ENCODE measurements around the gene IER5L. TPM values are rescaled to one million over a fixed set of nuclear protein-coding genes. Genes with fewer than 3 reads are reported as not detected.

The IER5L gene
- total and polyA plus RNA-seq, 2 of the 8 experiments (the other 6 are each of a cell fraction or from before 2014, with no cell fraction given) = 0.65 to 1.0 TPM

- TF ChIP-seq CHD7 (IDR thresholded peaks at IDR 0.05; ENCODE audit: insufficient replicate concordance, low read length) (no peak), CEBPB (IDR thresholded peaks at IDR 0.05; ENCODE audit: low read depth, low read length) (no peak), GTF2F1 (IDR thresholded peaks at IDR 0.05; ENCODE audit: borderline replicate concordance, low read depth, low read length) (no peak), EGR1 (IDR thresholded peaks at IDR 0.05; ENCODE audit: borderline replicate concordance, low read depth, low read length) (no peak), RFX5 (IDR thresholded peaks at IDR 0.05; ENCODE audit: borderline replicate concordance, low read depth, low read length) (no peak), CHD2 (IDR thresholded peaks at IDR 0.05; ENCODE audit: low read length) (no peak), BRCA1 (IDR thresholded peaks at IDR 0.05; ENCODE audit: low read depth, low read length) (no peak), SUZ12 (IDR thresholded peaks at IDR 0.05; ENCODE audit: low read length) (no peak)
Measured at GRCh38 chr9:129135476-129135875, 42.6 kb downstream of the IER5L start (continued).
